ENCODE measurements around the gene C1orf116. TPM values are rescaled to one million over a fixed set of nuclear protein-coding genes. Genes with fewer than 3 reads are reported as not detected.

The C1orf116 gene
- total RNA-seq, 3 donors from 2014 or later (not counting 1 experiment from before 2014, with no cell fraction given) = 0.21 to 0.39 (median 0.30) TPM

GRCh38 chr1:207009182-207009850 lies 23.2 kb downstream of the C1orf116 start:
- Histone ChIP-seq H3K4me1 (ENCODE audit: control insufficient read depth, insufficient read depth, low read length) (no peaks in the 10 kb centered on the region), H3K9me3 (ENCODE audit: control insufficient read depth, insufficient read depth, low read length) (no peaks in the 10 kb centered on the region), H3K36me3 (ENCODE audit: control insufficient read depth, insufficient read depth, low read length) (no peaks in the 10 kb centered on the region), H3K27ac (ENCODE audit: low read length) (no peak overlapping the region), H3K27me3 (ENCODE audit: control insufficient read depth, insufficient read depth, low read length) (no peaks in the 10 kb centered on the region), H3K4me3 (ENCODE audit: low read length) (no peak overlapping the region)
- ATAC-seq = no peak
- Mint-ChIP-seq H3K9me3 (no peaks in the 10 kb centered on the region), H3K27ac (no peak overlapping the region), H3K27me3 (ENCODE audit: low read depth in 2 of 2) (peaks cover 26 to 48% of the 10 kb centered on the region in 2 donors), H3K4me1 (peaks cover 0 to 7% of the 10 kb centered on the region in 2 donors), H3K36me3 (no peaks in the 10 kb centered on the region), H3K4me3 (no peak overlapping the region)
- intact Hi-C loops (cut with micrococcal nuclease) = no loop called here
- TF ChIP-seq CTCF (IDR thresholded peaks at IDR 0.05) = no peak
- no peak for DNase-seq
- WGBS (ENCODE audit: insufficient coverage) = 91% methylated on average over 10 of the region's 10 CpGs

- H3K9me3 Mint-ChIP-seq = no peaks in the 10 kb centered on the region
- no peak overlapping the region for H3K27ac ChIP-seq (ENCODE audit: low read length)
Observed at GRCh38 chr1:207007352-207008033, 25.1 kb downstream of the C1orf116 start.

GRCh38 chr1:207006914-207007313 lies 25.6 kb downstream of the C1orf116 start:
- DNase-seq = no peak

More at GRCh38 chr1:207007352-207008033, 25.1 kb downstream of the C1orf116 start:
- TF ChIP-seq CTCF (IDR thresholded peaks at IDR 0.05) = no peak
- 88% methylated on average over 2 of the region's 5 CpGs for WGBS (ENCODE audit: insufficient coverage)
- Histone ChIP-seq H3K36me3 (ENCODE audit: control insufficient read depth, insufficient read depth, low read length) (no peaks in the 10 kb centered on the region), H3K9me3 (ENCODE audit: control insufficient read depth, insufficient read depth, low read length) (no peaks in the 10 kb centered on the region), H3K27me3 (ENCODE audit: control insufficient read depth, insufficient read depth, low read length) (no peaks in the 10 kb centered on the region), H3K4me1 (ENCODE audit: control insufficient read depth, insufficient read depth, low read length) (no peaks in the 10 kb centered on the region), H3K4me3 (ENCODE audit: low read length) (no peak overlapping the region)
- Mint-ChIP-seq H3K4me1 (peaks cover 0 to 7% of the 10 kb centered on the region in 2 donors), H3K27ac (no peak overlapping the region), H3K27me3 (ENCODE audit: low read depth in 2 of 2) (peaks cover 17 to 30% of the 10 kb centered on the region in 2 donors), H3K4me3 (no peak overlapping the region), H3K36me3 (no peaks in the 10 kb centered on the region)
- ATAC-seq (no peak), DNase-seq (no peak)
- intact Hi-C loops (cut with micrococcal nuclease) = no loop called here

More at GRCh38 chr1:207006914-207007313, 25.6 kb downstream of the C1orf116 start:
- TF ChIP-seq CTCF (IDR thresholded peaks at IDR 0.05) = no peak
- H3K4me3 Mint-ChIP-seq = no peak overlapping the region
- no peak overlapping the region for H3K4me3 ChIP-seq (ENCODE audit: low read length)
- ATAC-seq = no peak
- no peak overlapping the region for H3K27ac Mint-ChIP-seq
- no peak overlapping the region for H3K27ac ChIP-seq (ENCODE audit: low read length)
- no peaks in the 10 kb centered on the region for H3K4me1 ChIP-seq (ENCODE audit: control insufficient read depth, insufficient read depth, low read length)
- H3K4me1 Mint-ChIP-seq = peaks cover 0 to 7% of the 10 kb centered on the region in 2 donors
- H3K27me3 Mint-ChIP-seq (ENCODE audit: low read depth in 2 of 2) = peaks cover 13 to 25% of the 10 kb centered on the region in 2 donors
- H3K9me3 Mint-ChIP-seq = no peaks in the 10 kb centered on the region
- intact Hi-C loops (cut with micrococcal nuclease) = no loop called here
- H3K36me3 Mint-ChIP-seq = no peaks in the 10 kb centered on the region
- WGBS (ENCODE audit: insufficient coverage) = 77% methylated on average over 2 of the region's 3 CpGs
- H3K9me3 ChIP-seq (ENCODE audit: control insufficient read depth, insufficient read depth, low read length) = no peaks in the 10 kb centered on the region
- no peaks in the 10 kb centered on the region for H3K27me3 ChIP-seq (ENCODE audit: control insufficient read depth, insufficient read depth, low read length)
- no peaks in the 10 kb centered on the region for H3K36me3 ChIP-seq (ENCODE audit: control insufficient read depth, insufficient read depth, low read length)

Measured in natural killer cell (primary cell).